Measurements from ENCODE around the gene TSPAN5. TPM values are rescaled to one million over a fixed set of nuclear protein-coding genes. Genes with fewer than 3 reads are reported as not detected.
"Not testable (repeated sequence)": the region's sequence is repeated elsewhere in the genome, so short reads cannot be mapped to it uniquely, and the experiment has no call there.

The TSPAN5 gene
- total RNA-seq, 2 experiments from 2014 or later, result 25.0 to 27.8 TPM

DNA sequence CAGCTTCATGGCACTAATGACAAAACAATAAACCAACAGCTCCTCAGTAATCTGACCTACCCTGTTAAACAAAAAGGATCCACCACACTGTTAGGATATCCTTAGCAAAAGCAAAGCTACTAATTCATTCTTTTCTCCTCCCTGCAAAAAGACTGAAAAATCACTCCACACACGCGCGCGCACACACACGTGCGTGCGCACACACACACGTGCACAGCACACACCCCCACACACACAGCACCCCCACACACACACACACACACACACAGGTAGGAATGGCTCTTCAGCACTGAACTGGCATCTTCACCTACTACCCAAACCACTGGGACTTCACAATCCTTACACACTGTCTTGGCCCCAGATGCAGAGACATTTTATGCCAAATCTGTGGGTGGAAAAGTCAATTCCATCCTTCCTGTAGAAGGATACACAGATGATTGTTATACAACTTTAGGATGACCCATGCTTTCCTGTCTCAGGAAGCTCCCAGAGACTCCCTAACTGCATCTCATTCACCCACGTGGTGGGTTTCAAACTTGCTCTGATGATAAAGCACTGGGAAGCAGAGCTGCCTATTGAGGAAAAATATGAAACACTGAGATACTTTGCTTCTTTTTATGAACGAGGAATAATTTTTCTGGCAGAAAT lies 102.5 kb downstream of the TSPAN5 start:
- CTCF ChIA-PET, result no interaction called here
- Mint-ChIP-seq H3K27me3 (no peaks in the 10 kb centered on the region), H3K27ac (no peak overlapping the region), H3K9me3 (ENCODE audit: low read depth) (peaks cover 5% of the 10 kb centered on the region), H3K4me1 (peaks cover 4% of the 10 kb centered on the region), H3K36me3 (peaks cover 21% of the 10 kb centered on the region), H3K4me3 (no peak overlapping the region)
- no peak for DNase-seq
- no peak for ATAC-seq

GRCh38 chr4:98546910-98547594 lies 111.4 kb downstream of the TSPAN5 start:
- DNase-seq, result no peak
- CTCF ChIA-PET, result no interaction called here
- Mint-ChIP-seq H3K4me1 (peaks cover 10% of the 10 kb centered on the region), H3K36me3 (peaks cover 6% of the 10 kb centered on the region), H3K27ac (no peak overlapping the region), H3K4me3 (no peak overlapping the region), H3K9me3 (ENCODE audit: low read depth) (peaks cover 4% of the 10 kb centered on the region), H3K27me3 (no peaks in the 10 kb centered on the region)
- ATAC-seq, result no peak

- DNase-seq (no peak), ATAC-seq (no peak)
- CTCF ChIA-PET, result no interaction called here
- no peak overlapping the region for H3K27ac Mint-ChIP-seq
- no peaks in the 10 kb centered on the region for H3K36me3 Mint-ChIP-seq
- H3K4me3 Mint-ChIP-seq, result no peak overlapping the region
- no peaks in the 10 kb centered on the region for H3K27me3 Mint-ChIP-seq
- H3K4me1 Mint-ChIP-seq, result peaks cover 7% of the 10 kb centered on the region
- no peaks in the 10 kb centered on the region for H3K9me3 Mint-ChIP-seq (ENCODE audit: low read depth)
Observed at GRCh38 chr4:98544818-98545414, 113.5 kb downstream of the TSPAN5 start.

DNA sequence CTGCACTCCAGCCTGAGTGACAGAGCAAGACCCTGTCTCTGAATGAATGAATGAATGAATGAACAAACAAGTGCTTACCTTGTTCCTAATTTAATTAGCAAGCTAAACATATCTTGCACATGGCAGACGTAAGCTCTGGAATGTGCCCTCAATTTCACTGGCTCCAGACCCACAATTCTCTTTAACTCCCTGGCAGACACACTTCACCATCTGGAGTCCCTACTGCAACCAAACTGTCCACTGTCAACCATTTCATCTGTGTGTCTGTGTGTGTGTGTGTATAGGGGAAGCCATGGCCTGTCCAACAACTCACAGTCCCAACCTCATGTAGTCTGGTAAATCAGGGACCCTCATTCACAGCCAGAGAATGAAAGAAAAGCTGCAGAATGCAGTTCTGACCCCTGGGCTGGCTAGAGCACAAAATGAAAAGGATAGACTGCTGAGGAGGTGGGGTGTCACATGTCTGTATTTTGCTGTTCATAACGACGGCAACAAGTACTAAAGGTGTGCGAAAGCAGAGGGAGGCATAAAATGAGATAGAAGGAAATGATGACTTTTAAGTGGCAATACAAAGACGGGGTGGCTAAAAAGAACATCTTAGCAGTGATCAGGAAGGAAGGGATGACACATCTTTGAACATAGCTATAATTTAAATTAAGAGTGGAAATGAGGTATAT lies 114.1 kb downstream of the TSPAN5 start:
- no peak overlapping the region for H3K4me3 Mint-ChIP-seq
- no peak for ATAC-seq
- DNase-seq, result no peak
- H3K27ac Mint-ChIP-seq, result no peak overlapping the region
- peaks cover 7% of the 10 kb centered on the region for H3K4me1 Mint-ChIP-seq
- H3K9me3 Mint-ChIP-seq (ENCODE audit: low read depth), result no peaks in the 10 kb centered on the region
- CTCF ChIA-PET, result no interaction called here
- H3K27me3 Mint-ChIP-seq, result no peaks in the 10 kb centered on the region
- no peaks in the 10 kb centered on the region for H3K36me3 Mint-ChIP-seq

GRCh38 chr4:98542011-98542410 lies 116.4 kb downstream of the TSPAN5 start:
- CTCF ChIA-PET, result interaction anchor here (0.8 to 1.0 kb wide), 2 partner anchors 12 to 24 kb away, joined by 3 to 4 read pairs; no protein-coding TSS in a partner anchor
- Mint-ChIP-seq H3K9me3 (ENCODE audit: low read depth) (no peaks in the 10 kb centered on the region), H3K36me3 (peaks cover 4% of the 10 kb centered on the region), H3K4me1 (peaks cover 7% of the 10 kb centered on the region), H3K4me3 (no peak overlapping the region), H3K27me3 (no peaks in the 10 kb centered on the region), H3K27ac (no peak overlapping the region)
- DNase-seq, result no peak
- ATAC-seq, result no peak

GRCh38 chr4:98540803-98541202 lies 117.6 kb downstream of the TSPAN5 start:
- H3K4me3 Mint-ChIP-seq, result no peak overlapping the region
- no peaks in the 10 kb centered on the region for H3K9me3 Mint-ChIP-seq (ENCODE audit: low read depth)
- ATAC-seq, result no peak
- peaks cover 6% of the 10 kb centered on the region for H3K36me3 Mint-ChIP-seq
- no peak overlapping the region for H3K27ac Mint-ChIP-seq
- DNase-seq, result no peak
- peaks cover 8% of the 10 kb centered on the region for H3K4me1 Mint-ChIP-seq
- CTCF ChIA-PET, result no interaction called here
- H3K27me3 Mint-ChIP-seq, result no peaks in the 10 kb centered on the region

- Mint-ChIP-seq H3K27me3 (no peaks in the 10 kb centered on the region), H3K4me3 (no peak overlapping the region), H3K4me1 (peaks cover 14% of the 10 kb centered on the region), H3K36me3 (peaks cover 8% of the 10 kb centered on the region), H3K9me3 (ENCODE audit: low read depth) (no peaks in the 10 kb centered on the region), H3K27ac (no peak overlapping the region)
- ATAC-seq (no peak), DNase-seq (no peak)
- CTCF ChIA-PET, result interaction anchor here (1.1 kb wide), 1 partner anchor 72 kb away, joined by 3 read pairs; no protein-coding TSS in a partner anchor
Observed at GRCh38 chr4:98539741-98540140, 118.7 kb downstream of the TSPAN5 start.

GRCh38 chr4:98539299-98539698 lies 119.1 kb downstream of the TSPAN5 start:
- CTCF ChIA-PET, result interaction anchor here (1.1 kb wide), 1 partner anchor 72 kb away, joined by 3 read pairs; no protein-coding TSS in a partner anchor
- H3K4me1 Mint-ChIP-seq, result peaks cover 15% of the 10 kb centered on the region

DNA sequence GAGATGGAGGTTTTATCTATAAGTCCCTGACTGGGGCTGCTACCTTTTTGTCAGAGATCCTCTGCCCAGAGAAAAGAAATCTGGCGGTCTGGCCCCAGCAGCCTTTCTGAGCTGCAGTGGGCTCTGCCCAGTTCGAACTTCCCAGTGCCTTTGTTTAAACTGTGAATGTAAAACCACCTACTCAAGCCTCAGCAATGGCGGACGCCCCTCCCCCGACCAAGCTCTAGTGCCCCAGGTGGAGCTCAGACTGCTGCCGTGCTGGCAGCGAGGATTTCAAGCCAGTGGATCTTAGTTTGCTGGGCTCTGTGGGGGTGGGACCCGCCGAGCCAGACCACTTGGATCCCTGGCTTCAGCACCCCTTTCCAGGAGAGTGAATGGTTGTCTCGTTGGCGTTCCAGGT lies 121.8 kb downstream of the TSPAN5 start:
- CTCF ChIA-PET, result no interaction called here
- DNase-seq (no peak), ATAC-seq (no peak)
- Mint-ChIP-seq H3K36me3 (peaks cover 18% of the 10 kb centered on the region), H3K4me3 (no peak overlapping the region), H3K27me3 (no peaks in the 10 kb centered on the region), H3K4me1 (peaks cover 25% of the 10 kb centered on the region), H3K27ac (no peak overlapping the region), H3K9me3 (ENCODE audit: low read depth) (peaks cover 3% of the 10 kb centered on the region)

More at GRCh38 chr4:98539299-98539698, 119.1 kb downstream of the TSPAN5 start:
- Mint-ChIP-seq H3K27ac (no peak overlapping the region), H3K27me3 (no peaks in the 10 kb centered on the region), H3K9me3 (ENCODE audit: low read depth) (no peaks in the 10 kb centered on the region), H3K36me3 (peaks cover 8% of the 10 kb centered on the region), H3K4me3 (no peak overlapping the region)
- DNase-seq, result no peak
- no peak for ATAC-seq

DNA sequence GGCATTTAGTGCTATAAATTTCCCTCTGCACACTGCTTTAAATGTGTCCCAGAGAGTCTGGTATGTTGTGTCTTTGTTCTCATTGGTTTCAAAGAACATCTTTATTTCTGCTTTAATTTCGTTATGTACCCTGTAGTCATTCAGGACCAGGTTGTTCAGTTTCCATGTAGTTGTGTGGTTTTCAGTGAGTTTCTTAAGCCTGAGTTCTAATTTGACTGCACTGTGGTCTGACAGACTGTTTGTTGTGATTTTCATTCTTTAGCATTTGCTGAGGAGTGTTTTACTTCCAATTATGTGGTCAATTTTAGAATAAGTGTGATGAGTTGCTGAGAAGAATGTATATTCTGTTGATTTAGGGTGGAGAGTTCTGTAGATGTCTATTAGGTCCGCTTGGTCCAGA lies 124.3 kb downstream of the TSPAN5 start:
- H3K4me3 Mint-ChIP-seq, CTCF ChIA-PET: not testable (repeated sequence)
- H3K27ac Mint-ChIP-seq, result peak overlapping the region; percentile 52

DNA sequence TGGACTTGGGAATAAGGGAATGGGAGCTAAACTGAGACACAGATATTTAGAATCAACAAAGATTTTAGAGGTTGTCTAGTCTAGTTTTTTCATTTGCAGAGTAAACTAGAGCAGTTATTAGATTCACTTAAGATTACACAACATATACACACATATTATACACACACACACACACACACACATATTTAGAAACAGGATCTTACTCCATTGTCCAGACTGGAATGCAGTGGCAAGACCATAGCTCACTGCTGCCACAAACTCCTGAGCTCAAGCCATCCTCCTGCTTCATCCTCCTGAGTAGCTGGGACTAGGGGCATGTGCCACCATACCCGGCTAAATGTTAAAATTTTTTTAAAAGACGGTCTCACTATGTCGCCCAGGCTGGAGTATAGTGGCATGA lies 127.8 kb downstream of the TSPAN5 start:
- Mint-ChIP-seq H3K27ac (no peak overlapping the region), H3K4me3 (no peak overlapping the region), H3K27me3 (no peaks in the 10 kb centered on the region), H3K36me3 (peaks cover 12% of the 10 kb centered on the region), H3K4me1 (peaks cover 43% of the 10 kb centered on the region), H3K9me3 (ENCODE audit: low read depth) (peaks cover 3% of the 10 kb centered on the region)
- DNase-seq (no peak), ATAC-seq (no peak)
- CTCF ChIA-PET, result interaction anchor here (0.8 kb wide), 1 partner anchor 9 kb away, joined by 4 read pairs; no protein-coding TSS in a partner anchor

More for the DNA sequence above, 124.3 kb downstream of the TSPAN5 start:
- not testable (repeated sequence) for H3K9me3 Mint-ChIP-seq (ENCODE audit: low read depth); ATAC-seq; H3K27me3 Mint-ChIP-seq; DNase-seq
- H3K36me3 Mint-ChIP-seq, result peaks cover 18% of the 10 kb centered on the region
- peaks cover 37% of the 10 kb centered on the region for H3K4me1 Mint-ChIP-seq

DNA sequence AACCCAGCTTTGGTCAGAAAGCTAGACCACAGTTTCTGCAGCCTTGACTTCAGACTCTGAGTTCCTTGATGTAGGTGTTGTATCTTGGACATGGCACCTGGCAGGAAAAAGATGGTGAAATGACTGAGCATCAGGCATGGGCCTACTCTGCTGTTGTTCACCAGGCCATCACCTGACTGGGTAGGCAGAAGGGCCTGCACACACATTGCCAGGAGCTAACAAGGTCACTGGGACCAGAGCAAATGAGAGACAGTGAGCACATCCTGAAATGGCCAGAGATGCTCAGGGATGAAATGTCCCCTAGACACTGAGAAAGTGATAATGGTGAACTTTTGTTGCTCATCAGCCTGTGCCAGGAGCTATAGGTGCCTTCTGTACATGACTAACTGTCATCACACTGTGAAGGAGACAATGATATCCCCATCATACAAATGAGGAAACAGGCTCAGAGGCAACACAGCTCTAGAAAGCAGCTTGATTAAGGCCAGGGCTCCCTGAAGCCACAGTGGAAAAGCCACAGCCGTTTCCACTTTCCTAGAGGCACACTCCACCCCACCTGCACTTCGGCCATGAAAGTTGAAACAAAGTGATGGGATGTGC lies 128.3 kb downstream of the TSPAN5 start:
- H3K36me3 Mint-ChIP-seq, result peaks cover 11% of the 10 kb centered on the region
- no peak overlapping the region for H3K4me3 Mint-ChIP-seq
- H3K27ac Mint-ChIP-seq, result no peak overlapping the region
- H3K4me1 Mint-ChIP-seq, result peaks cover 40% of the 10 kb centered on the region
- peaks cover 3% of the 10 kb centered on the region for H3K9me3 Mint-ChIP-seq (ENCODE audit: low read depth)
- DNase-seq (no peak), ATAC-seq (peak; percentile 23)
- CTCF ChIA-PET, result interaction anchor here (0.8 kb wide), 1 partner anchor 8 kb away, joined by 4 read pairs; no protein-coding TSS in a partner anchor
- H3K27me3 Mint-ChIP-seq, result no peaks in the 10 kb centered on the region

DNA sequence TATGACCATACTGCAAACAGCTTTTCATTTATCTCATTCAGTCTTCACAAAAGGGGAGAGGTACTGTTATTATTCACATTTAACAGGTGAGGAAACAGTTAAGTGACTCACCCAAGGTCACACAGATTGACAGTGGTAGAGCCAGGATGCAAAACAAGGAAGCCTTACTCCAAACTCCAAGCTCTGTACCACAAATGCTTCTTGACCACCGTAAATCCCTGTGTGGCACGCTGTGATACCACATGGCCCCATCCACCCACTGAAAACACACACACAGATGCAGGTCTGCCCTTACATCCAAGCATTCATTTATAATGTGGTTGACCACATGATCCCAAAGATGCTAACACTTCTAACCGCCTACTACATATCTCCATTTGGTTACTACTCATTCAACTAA lies 129.5 kb downstream of the TSPAN5 start:
- no peak for DNase-seq
- peaks cover under 1% of the 10 kb centered on the region for H3K9me3 Mint-ChIP-seq (ENCODE audit: low read depth)
- no peaks in the 10 kb centered on the region for H3K27me3 Mint-ChIP-seq
- H3K4me3 Mint-ChIP-seq, result no peak overlapping the region
- ATAC-seq, result peak; percentile 63
- peaks cover 8% of the 10 kb centered on the region for H3K36me3 Mint-ChIP-seq
- CTCF ChIA-PET, result interaction anchor here (0.6 to 2.4 kb wide), 3 partner anchors 12 to 88 kb away, joined by 3 to 6 read pairs (median 4); no protein-coding TSS in a partner anchor
- H3K4me1 Mint-ChIP-seq, result peaks cover 28% of the 10 kb centered on the region
- H3K27ac Mint-ChIP-seq, result no peak overlapping the region
